DOHH2 (cell line): ENCODE measurements around the gene CEP19.

Source experiments
- H3F3A ChIP-seq: fragments of 200-600 bp; sonication (generic), shearing (Covaris generic); 2 replicates; pipeline ENCODE4 v1.6.0; 2016; ENCODE audit warnings: antibody characterized with exemption, mild to moderate bottlenecking; ENCODE audit not compliant: control insufficient read depth, insufficient read depth
- H3K27ac ChIP-seq: fragments of 200-600 bp; sonication (generic); 2 replicates; pipeline ENCODE4 v1.5.1; 2014; ENCODE audit warnings: low read depth, mild to moderate bottlenecking, low read length, moderate library complexity
- H3K27me3 ChIP-seq: fragments of 200-600 bp; sonication (generic); 2 replicates; pipeline ENCODE4 v1.6.1; 2014; ENCODE audit warnings: mild to moderate bottlenecking, low read length, mixed read lengths; ENCODE audit not compliant: control insufficient read depth
- H3K36me3 ChIP-seq: fragments of 200-600 bp; sonication (generic); 2 replicates; pipeline ENCODE4 v1.6.1; 2014; ENCODE audit warnings: mild to moderate bottlenecking, low read length, moderate library complexity, mixed read lengths; ENCODE audit not compliant: control insufficient read depth
- H3K4me1 ChIP-seq: fragments of 200-600 bp; sonication (generic); 2 replicates; pipeline ENCODE4 v1.6.1; 2014; ENCODE audit warnings: mild to moderate bottlenecking, low read length, mixed read lengths; ENCODE audit not compliant: control insufficient read depth
- H3K4me2 ChIP-seq: fragments of 200-600 bp; sonication (generic); 2 replicates; pipeline ENCODE4 v1.6.0; 2014; ENCODE audit warnings: mild to moderate bottlenecking, low read length, moderate library complexity
- H3K4me3 ChIP-seq: fragments of 200-600 bp; sonication (generic); 2 replicates; pipeline ENCODE4 v1.5.1; 2014; ENCODE audit warnings: mild to moderate bottlenecking, low read length, mixed read lengths
- H3K79me2 ChIP-seq: fragments of 200-600 bp; sonication (generic); 2 replicates; pipeline ENCODE4 v1.6.1; 2014; ENCODE audit warnings: mild to moderate bottlenecking, low read length, mixed read lengths; ENCODE audit not compliant: control insufficient read depth
- H3K9me2 ChIP-seq: fragments of 200-600 bp; sonication (generic); replicated peaks from 2 replicates; pipeline ENCODE4 v1.6.1; 2014; ENCODE audit warnings: mild to moderate bottlenecking, low read length, mixed read lengths; ENCODE audit not compliant: control insufficient read depth
- H3K9me3 ChIP-seq: fragments of 200-600 bp; sonication (generic); 2 replicates; pipeline ENCODE4 v1.6.1; 2014; ENCODE audit warnings: antibody characterized with exemption, low read length, mixed read lengths; ENCODE audit not compliant: control insufficient read depth, insufficient read depth
- H4K20me1 ChIP-seq: fragments of 200-600 bp; sonication (generic); 2 replicates; pipeline ENCODE4 v1.6.0; 2014; ENCODE audit warnings: low read depth, mild to moderate bottlenecking, antibody characterized with exemption, low read length, moderate library complexity; ENCODE audit not compliant: control insufficient read depth, insufficient read depth
- EZH2phosphoT487 ChIP-seq: fragments of 200-600 bp; sonication (generic); IDR thresholded peaks from 2 replicates; pipeline ENCODE4 v1.6.1; 2017; ENCODE audit warnings: borderline replicate concordance, mild to moderate bottlenecking, antibody characterized with exemption, low read length, moderate library complexity, mixed read lengths
- TF ChIP-seq, protein P1 (sequence below): fragments of 200-600 bp; sonication (generic); IDR thresholded peaks from one replicate; pipeline ENCODE4 v1.5.1; 2014; ENCODE audit warnings: antibody characterized with exemption, mild to moderate bottlenecking, low read depth, low read length; ENCODE audit not compliant: poor library complexity, severe bottlenecking

The CEP19 gene

DNA sequence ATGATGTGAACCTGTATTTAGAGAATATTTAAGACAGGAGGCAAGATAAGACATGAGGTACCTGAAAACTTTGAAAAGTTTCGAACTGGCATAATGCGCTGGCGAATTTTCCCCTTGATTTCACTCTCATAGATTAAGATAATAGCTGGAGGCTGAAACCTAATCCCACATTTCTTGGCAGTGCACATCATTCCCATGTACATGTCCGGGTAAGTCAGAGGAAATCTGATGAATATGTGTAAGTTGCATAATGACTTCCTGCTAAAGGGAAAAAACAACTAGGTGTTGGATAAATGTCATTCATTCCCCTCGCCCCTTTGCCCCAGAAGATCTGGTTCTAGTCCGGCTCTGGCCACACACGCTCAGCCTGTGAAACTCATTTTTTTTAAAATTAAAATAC, 3.6 kb downstream of the CEP19 start:
- Histone ChIP-seq H3K27me3 (no peaks in the 10 kb centered on the region), H3K27ac (no peak overlapping the region), H3K9me2 (no peaks in the 10 kb centered on the region), H3K9me3 (no peaks in the 10 kb centered on the region), H3K4me1 (peaks cover 13% of the 10 kb centered on the region), H3K4me2 (no peak overlapping the region), H3K79me2 (peaks cover 10% of the 10 kb centered on the region), H3K36me3 (no peaks in the 10 kb centered on the region), H3F3A (peaks cover 6% of the 10 kb centered on the region; the same call in 1 of the 2 replicates), H4K20me1 (no peaks in the 10 kb centered on the region), H3K4me3 (no peak overlapping the region)
- TF ChIP-seq, protein P1, sequence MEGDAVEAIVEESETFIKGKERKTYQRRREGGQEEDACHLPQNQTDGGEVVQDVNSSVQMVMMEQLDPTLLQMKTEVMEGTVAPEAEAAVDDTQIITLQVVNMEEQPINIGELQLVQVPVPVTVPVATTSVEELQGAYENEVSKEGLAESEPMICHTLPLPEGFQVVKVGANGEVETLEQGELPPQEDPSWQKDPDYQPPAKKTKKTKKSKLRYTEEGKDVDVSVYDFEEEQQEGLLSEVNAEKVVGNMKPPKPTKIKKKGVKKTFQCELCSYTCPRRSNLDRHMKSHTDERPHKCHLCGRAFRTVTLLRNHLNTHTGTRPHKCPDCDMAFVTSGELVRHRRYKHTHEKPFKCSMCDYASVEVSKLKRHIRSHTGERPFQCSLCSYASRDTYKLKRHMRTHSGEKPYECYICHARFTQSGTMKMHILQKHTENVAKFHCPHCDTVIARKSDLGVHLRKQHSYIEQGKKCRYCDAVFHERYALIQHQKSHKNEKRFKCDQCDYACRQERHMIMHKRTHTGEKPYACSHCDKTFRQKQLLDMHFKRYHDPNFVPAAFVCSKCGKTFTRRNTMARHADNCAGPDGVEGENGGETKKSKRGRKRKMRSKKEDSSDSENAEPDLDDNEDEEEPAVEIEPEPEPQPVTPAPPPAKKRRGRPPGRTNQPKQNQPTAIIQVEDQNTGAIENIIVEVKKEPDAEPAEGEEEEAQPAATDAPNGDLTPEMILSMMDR = no peak
- TF ChIP-seq EZH2phosphoT487 = no peak

- H3K27ac ChIP-seq = no peak overlapping the region
Observed at GRCh38 chr3:196707566-196707965, 4.5 kb downstream of the CEP19 start.

GRCh38 chr3:196706731-196707130, 5.3 kb downstream of the CEP19 start:
- no peak overlapping the region for H3K4me2 ChIP-seq

More at GRCh38 chr3:196707566-196707965, 4.5 kb downstream of the CEP19 start:
- peaks cover 6% of the 10 kb centered on the region; the same call in 1 of the 2 replicates for H3F3A ChIP-seq
- no peak for TF ChIP-seq EZH2phosphoT487
- TF ChIP-seq, protein P1 = no peak
- H3K36me3 ChIP-seq = no peaks in the 10 kb centered on the region
- H4K20me1 ChIP-seq = no peaks in the 10 kb centered on the region
- no peaks in the 10 kb centered on the region for H3K9me2 ChIP-seq
- peaks cover 7% of the 10 kb centered on the region for H3K4me1 ChIP-seq
- H3K79me2 ChIP-seq = peaks cover 1% of the 10 kb centered on the region
- H3K4me3 ChIP-seq = no peak overlapping the region
- H3K4me2 ChIP-seq = no peak overlapping the region
- no peaks in the 10 kb centered on the region for H3K27me3 ChIP-seq
- no peaks in the 10 kb centered on the region for H3K9me3 ChIP-seq

More at GRCh38 chr3:196706731-196707130, 5.3 kb downstream of the CEP19 start:
- no peak overlapping the region for H3K27ac ChIP-seq
- H3K9me2 ChIP-seq = no peaks in the 10 kb centered on the region
- no peaks in the 10 kb centered on the region for H3K36me3 ChIP-seq
- peaks cover 7% of the 10 kb centered on the region for H3K4me1 ChIP-seq
- no peaks in the 10 kb centered on the region for H3K79me2 ChIP-seq
- no peak for TF ChIP-seq EZH2phosphoT487
- TF ChIP-seq, protein P1 = no peak
- H4K20me1 ChIP-seq = no peaks in the 10 kb centered on the region
- no peak overlapping the region for H3K4me3 ChIP-seq
- no peaks in the 10 kb centered on the region for H3K27me3 ChIP-seq
- no peaks in the 10 kb centered on the region for H3K9me3 ChIP-seq
- peaks cover 5% of the 10 kb centered on the region; the same call in 1 of the 2 replicates for H3F3A ChIP-seq
